LHCN-M2 (cell line): ENCODE data around the gene TUBB2A. TPM values are rescaled to one million over a fixed set of nuclear protein-coding genes. Genes with fewer than 3 reads are reported as not detected.
A peak's percentile ranks its signal among the peaks of the same experiment; 100 is the strongest.
"Not testable (repeated sequence)": the region's sequence is repeated elsewhere in the genome, so short reads cannot be mapped to it uniquely, and the experiment has no call there.

Experiments
- DNase-seq: peaks from one replicate; pipeline ENCODE4 v3.0.0-alpha.2; 2012; ENCODE audit warnings: low read depth
- polyA plus RNA-seq: library from polyadenylated mRNA; unstranded; fragments of >200 nt; gene quantifications from one replicate; pipeline ENCODE4 v1.2.1, GENCODE V29; 2012; ENCODE audit warnings: missing spikeins
- total RNA-seq: library from RNA; depleted of rRNA; stranded (reverse); fragments of >200 nt; gene quantifications from 2 replicates; pipeline ENCODE4 v1.2.3, GENCODE V29; 2014; rRNA removed

Gene TUBB2A
- 197 TPM in 2 replicates for total RNA-seq
- polyA plus RNA-seq = 380 TPM

DNA sequence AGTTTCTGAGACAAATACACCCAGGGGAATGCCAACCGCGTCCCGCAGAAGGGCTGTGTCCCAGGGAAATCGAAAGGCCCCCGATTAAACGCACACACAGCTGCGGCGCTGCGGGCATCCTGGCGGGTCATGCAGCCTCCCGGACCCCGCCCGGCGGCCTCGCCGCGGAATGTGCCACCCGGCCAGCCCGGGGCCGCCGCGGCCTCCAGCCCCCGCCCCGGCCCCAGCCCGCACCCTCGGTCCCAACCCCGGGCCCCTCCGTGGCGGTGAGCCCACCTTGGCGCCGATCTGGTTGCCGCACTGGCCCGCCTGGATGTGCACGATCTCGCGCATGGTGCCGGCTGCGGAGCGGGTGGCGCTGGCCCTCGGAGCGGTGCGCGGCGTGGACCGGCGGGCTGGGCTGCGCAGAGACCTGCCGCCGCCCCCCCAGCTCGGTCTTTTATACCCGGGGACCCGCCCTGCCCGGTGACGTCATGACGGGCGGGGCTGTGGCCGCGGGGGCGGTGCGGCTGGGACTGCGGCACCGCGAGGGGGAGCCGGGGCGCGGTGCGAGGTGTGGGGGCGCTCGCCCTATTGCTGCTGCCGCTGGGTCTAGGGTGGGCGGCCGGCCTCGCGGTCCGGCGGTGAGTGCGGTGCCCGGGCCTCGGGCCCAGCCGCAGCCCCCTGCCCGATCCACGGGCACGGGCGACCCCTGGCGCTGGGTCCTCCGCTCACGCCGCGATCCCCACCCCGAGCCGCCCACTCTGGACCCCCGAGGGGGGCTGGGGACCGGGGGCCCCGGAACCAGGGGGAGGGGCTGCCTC lies at the start of gene TUBB2A:
Gene TUBB2A (minus strand): TSS at position 414 of the 803 bp plus-strand sequence. CDS start 81 bp downstream, at position 333.
- DNase-seq = peak; percentile 76

DNA sequence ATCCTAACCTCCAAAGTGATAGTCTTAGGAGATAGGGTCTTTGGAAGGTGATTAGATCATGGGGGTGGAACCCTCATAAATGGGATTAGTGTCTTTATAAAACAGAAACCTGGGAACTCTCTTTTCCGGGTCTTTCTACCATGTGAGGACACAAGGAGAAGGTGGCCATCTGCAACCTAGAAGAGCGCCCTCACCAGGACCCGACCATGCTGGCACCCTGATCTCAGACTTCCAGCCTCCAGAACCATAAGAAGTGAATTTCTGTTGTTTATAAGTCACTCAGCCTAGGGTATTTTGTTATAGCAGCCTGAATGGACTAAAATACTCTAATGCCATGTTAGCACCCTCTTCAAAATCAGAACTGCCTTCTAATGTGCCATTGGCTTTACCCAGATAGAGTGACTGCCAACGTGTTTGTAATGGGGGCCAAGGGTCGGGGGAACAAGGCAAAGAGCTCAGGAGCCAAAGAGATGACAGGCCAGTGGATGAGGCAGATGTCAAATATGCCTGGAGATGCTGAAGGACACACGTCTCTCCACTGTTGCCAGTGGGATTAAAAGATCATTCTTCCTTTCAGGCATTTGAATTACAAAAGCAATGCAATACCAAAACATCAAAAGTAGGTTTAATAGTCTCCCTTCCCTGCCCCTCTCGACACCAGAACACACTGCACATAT lies 49.1 kb upstream of the TUBB2A start:
- no peak for DNase-seq

DNA sequence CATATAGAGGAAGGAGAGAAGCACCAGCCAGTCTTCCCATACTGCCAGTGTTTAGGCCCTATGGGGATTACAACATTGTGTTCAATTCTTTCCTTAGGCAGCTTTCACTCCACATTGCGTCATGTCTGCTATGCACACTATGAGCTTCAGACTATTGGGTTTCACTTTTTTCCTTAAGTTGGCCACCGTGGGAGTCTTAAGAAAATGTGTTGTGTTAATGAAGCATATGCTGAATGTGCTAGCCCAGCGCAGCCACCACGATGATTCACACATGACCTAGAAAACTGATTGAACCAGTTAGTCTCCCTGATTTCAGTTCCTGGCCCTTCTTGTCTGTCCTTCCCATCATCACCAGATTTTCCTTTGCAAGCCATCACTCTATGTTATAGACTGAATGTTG lies 48.6 kb upstream of the TUBB2A start:
- peak; percentile 94 for DNase-seq

GRCh38 chr6:3204921-3205320 lies 47.6 kb upstream of the TUBB2A start:
- DNase-seq = no peak

DNA sequence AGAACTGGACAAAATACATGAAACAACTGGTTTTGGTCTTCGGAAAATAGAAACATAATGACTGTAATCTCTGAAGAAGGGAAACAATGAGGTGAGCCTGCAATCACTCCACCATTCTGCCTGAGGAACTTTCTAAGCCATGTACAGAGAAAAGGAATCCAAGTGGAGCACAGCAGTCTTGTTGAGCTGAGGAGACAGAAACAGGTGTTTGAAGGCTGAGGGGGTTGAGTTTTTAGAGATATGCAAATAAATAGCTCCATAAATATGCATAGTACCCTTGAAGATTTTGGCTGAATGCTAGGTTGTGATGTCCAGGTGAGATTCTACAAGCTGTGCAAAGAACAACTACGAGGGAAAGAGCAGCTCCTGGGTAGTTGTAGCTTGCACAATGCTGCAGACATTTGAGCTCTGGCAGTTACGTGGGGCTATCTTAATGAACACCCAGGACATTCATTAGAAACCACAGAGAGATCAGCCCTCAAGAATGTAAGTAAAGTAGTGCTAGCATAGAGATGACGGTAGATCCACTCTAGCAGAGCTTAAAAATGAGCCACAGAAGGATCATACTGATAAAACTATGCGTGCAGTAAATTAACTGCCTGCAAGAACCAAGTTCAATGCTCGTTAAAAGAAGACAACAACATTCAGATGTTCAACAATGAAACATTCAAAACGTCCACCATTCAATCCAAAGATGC lies 45.8 kb upstream of the TUBB2A start:
- DNase-seq = peak; percentile 39

DNA sequence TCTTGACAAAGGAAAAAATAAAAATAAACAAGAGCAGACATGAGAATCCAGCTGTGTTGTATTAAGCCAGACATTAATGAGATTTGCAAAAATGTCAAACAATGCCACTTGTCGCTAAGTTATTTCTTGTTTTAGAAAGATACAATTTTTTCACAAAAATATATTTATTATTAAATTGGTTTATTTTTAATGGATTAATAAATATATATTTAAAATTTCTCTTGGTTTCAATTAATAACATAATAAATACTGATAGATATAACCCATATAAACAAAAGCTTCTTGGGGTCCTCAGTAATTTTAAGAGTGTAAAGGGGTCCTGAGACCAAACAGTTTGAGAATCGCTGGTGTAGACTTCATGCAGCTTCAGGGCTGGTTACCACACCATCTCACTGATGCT lies 44.0 kb upstream of the TUBB2A start:
- DNase-seq = no peak

- DNase-seq = no peak
Measured at GRCh38 chr6:3200682-3201081, 43.3 kb upstream of the TUBB2A start.

DNA sequence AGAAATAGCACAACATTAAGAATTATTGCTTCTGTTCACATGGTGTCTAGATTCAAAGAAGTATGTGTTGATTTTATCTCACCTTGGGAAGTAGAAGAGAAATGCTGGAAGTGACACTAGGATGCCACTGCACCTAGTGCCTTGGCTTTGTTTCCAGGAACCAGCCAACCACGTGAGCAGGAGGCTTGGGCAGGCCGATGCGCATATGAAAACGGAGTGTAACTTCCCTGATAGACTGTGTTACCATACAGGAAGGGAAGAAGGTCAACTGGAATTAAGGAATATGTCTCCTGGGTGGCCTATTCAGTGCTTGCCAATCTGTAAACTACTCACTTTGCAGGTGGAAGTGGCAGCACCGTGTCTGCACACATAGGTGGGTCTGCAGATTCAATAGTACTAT lies 42.0 kb upstream of the TUBB2A start:
- no peak for DNase-seq

DNA sequence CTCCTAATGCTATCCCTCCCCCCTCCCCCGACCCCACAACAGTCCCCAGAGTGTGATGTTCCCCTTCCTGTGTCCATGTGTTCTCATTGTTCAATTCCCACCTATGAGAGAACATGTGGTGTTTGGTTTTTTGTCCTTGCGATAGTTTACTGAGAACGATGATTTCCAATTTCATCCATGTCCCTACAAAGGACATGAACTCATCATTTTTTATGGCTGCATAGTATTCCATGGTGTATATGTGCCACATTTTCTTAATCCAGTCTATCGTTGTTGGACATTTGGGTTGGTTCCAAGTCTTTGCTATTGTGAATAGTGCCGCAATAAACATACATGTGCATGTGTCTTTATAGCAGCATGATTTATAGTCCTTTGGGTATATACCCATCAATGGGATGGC lies 40.4 kb upstream of the TUBB2A start:
- DNase-seq = not testable (repeated sequence)

GRCh38 chr6:3196770-3197169 lies 39.4 kb upstream of the TUBB2A start:
- DNase-seq = no peak

GRCh38 chr6:3195695-3196497 lies 38.6 kb upstream of the TUBB2A start:
- no peak for DNase-seq

GRCh38 chr6:3195420-3195694 lies 38.0 kb upstream of the TUBB2A start:
- no peak for DNase-seq

DNA sequence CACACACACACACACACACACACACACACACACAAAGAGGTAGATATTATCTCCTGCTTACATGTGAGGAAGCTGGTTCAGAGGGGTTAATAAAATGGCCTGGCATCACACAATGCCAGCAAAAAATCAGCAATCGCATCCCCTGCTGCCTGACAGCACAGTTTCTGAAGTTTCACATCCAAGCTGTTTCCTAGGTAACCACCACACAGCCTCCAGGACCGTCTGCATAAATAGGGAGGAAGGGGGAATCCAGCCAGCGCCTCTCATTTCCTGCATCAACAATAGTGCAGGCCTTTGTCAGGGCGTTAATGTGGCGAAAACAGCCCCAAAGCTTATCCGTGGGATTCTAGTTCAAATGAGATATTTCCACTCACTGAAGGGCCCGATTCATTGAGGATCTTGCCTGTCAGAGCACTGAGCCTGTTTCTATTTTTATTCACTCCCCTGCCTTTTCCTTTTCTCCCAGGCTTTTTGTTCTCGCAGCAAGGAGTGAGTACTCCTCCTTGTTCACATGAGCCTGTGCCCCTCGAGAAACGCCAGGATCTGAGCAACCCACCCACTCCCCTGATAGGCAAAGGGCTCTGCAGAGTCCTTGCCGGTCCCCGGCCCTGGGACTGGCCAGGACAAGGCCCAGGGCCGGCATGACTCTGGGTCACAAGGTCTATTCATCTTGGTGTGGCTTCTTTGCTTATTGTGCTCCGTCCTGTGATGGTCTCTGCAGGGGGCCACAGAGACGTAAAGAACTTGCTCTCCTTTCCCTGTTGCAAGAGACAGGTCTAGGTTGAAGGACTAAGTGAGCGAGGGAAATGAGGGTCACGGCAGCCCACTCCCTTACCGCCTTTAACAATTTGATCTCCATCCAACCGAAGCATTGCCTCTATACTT lies 37.4 kb upstream of the TUBB2A start:
- DNase-seq = no peak

- no peak for DNase-seq
Measured at GRCh38 chr6:3193102-3193849, 35.9 kb upstream of the TUBB2A start.

DNA sequence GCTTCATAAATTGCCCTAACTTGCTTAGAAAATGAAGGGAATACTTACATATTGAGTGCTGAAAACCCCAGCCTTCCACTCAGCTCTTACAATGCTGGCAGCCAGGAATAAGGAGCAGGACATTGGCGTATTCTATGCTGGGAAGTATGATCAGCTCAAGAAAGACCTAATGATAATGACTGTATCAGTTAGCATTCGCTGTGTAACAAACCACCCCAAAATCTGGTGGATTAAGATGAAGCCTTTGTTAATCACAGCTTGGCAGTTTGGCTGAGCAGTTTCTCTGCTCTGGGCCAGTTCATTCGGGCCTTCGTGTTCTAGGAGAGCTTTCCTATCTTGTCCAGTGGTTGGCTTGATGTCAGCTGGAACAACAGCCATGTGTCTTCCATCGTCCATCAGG lies 33.4 kb upstream of the TUBB2A start:
- DNase-seq = no peak

- DNase-seq = no peak
Measured at GRCh38 chr6:3190056-3190455, 32.7 kb upstream of the TUBB2A start.

DNA sequence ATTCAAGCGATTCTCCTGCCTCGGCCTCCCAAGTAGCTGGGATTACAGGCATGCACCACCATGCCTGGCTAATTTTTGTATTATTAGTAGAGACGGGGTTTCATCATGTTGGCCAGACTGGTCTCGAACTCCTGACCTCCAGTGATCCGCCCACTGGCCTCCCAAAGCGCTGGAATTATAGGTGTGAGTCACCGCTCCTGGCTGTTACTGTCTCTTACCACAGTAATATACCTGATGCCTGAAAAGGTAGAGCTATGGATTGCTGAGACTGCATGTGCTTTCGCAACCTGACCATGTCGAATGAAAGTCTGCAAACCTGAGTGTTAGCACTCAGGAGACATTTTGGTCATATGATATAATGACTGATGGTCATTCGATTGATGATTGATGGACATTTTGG lies 31.8 kb upstream of the TUBB2A start:
- DNase-seq = not testable (repeated sequence)

- DNase-seq = no peak
Measured at GRCh38 chr6:3188262-3188661, 30.9 kb upstream of the TUBB2A start.

GRCh38 chr6:3186974-3187382 lies 29.6 kb upstream of the TUBB2A start:
- DNase-seq = no peak

GRCh38 chr6:3183066-3183465 lies 25.7 kb upstream of the TUBB2A start:
- no peak for DNase-seq
